T-helper 22 cell (primary cell): ENCODE results near the gene FAM240A.

ENCODE experiments used
- DNase-seq: peaks from one replicate; pipeline ENCODE4 v3.0.0-alpha.2; 2020; ENCODE audit warnings: low read depth

Gene FAM240A

GRCh38 chr3:46662771-46663551 lies 50.6 kb downstream of the FAM240A start:
- DNase-seq, result no peak

- DNase-seq, result no peak
Observed at GRCh38 chr3:46663591-46664135, 51.3 kb downstream of the FAM240A start.

GRCh38 chr3:46664188-46664970 lies 52.1 kb downstream of the FAM240A start:
- no peak for DNase-seq

- no peak for DNase-seq
Observed at GRCh38 chr3:46664971-46665762, 52.8 kb downstream of the FAM240A start.

- DNase-seq, result no peak
Observed at GRCh38 chr3:46665763-46666452, 53.6 kb downstream of the FAM240A start.

GRCh38 chr3:46666453-46666845 lies 54.1 kb downstream of the FAM240A start:
- DNase-seq, result no peak

GRCh38 chr3:46667061-46667621 lies 54.8 kb downstream of the FAM240A start:
- DNase-seq, result no peak

GRCh38 chr3:46667657-46668056 lies 55.3 kb downstream of the FAM240A start:
- no peak for DNase-seq

- DNase-seq, result no peak
Observed at GRCh38 chr3:46668116-46668515, 55.8 kb downstream of the FAM240A start.

- no peak for DNase-seq
Observed at GRCh38 chr3:46668591-46668990, 56.3 kb downstream of the FAM240A start.

GRCh38 chr3:46669191-46669999 lies 57.1 kb downstream of the FAM240A start:
- no peak for DNase-seq

- no peak for DNase-seq
Observed at GRCh38 chr3:46670000-46670890, 57.9 kb downstream of the FAM240A start.

- DNase-seq, result no peak
Observed at GRCh38 chr3:46670891-46671427, 58.6 kb downstream of the FAM240A start.

- no peak for DNase-seq
Observed at GRCh38 chr3:46671541-46672348, 59.4 kb downstream of the FAM240A start.

GRCh38 chr3:46672349-46672695 lies 60.0 kb downstream of the FAM240A start:
- no peak for DNase-seq

GRCh38 chr3:46673151-46674030 lies 61.1 kb downstream of the FAM240A start:
- no peak for DNase-seq
